Measurements from ENCODE around the gene RAD51B.

- TF ChIP-seq POLR2A (IDR thresholded peaks at IDR 0.05) (no peak), CTCF (IDR thresholded peaks at IDR 0.05) (no peak), EP300 (IDR thresholded peaks at IDR 0.05) (no peak)
Observed at GRCh38 chr14:68292441-68293215, 473.0 kb downstream of the RAD51B start.
